OCI-LY7 (cell line): ENCODE results near the gene SUV39H1. TPM values are rescaled to one million over a fixed set of nuclear protein-coding genes. Genes with fewer than 3 reads are reported as not detected.
"Not testable (repeated sequence)": the region's sequence is repeated elsewhere in the genome, so short reads cannot be mapped to it uniquely, and the experiment has no call there.

Source experiments
- BruUV-seq: library from RNA; stranded (reverse); fragments of 400-500 nt; replicated peaks from 2 replicates; lab custom pipeline; 2021; lab: Mats Ljungman, UMichigan
- CTCF ChIA-PET: fragments of 300-600 bp; sonication (Branson Sonifier 250); formaldehyde crosslinking; loops from one replicate; lab custom pipeline; 2022; ENCODE audit warnings: antibody characterized with exemption; ENCODE audit not compliant: unreplicated experiment; lab: Charles Lee
- POLR2A ChIA-PET: fragments of 300-600 bp; sonication (Branson Sonifier 250); formaldehyde crosslinking; loops from one replicate; lab custom pipeline; 2022; ENCODE audit warnings: antibody characterized with exemption; lab: Charles Lee
- DNase-seq: peaks from one replicate; pipeline ENCODE4 v3.0.0-alpha.2; 2015; ENCODE audit warnings: low spot score
- H2AFZ ChIP-seq: fragments of 200-600 bp; sonication (generic), shearing (Covaris generic); 2 replicates; pipeline ENCODE4 v1.6.1; 2014; ENCODE audit warnings: mild to moderate bottlenecking, antibody characterized with exemption, low read length, moderate library complexity
- H3K27ac ChIP-seq: fragments of 200-600 bp; sonication (generic); 2 replicates; pipeline ENCODE4 v1.5.1; 2014; ENCODE audit warnings: mixed run types, low read depth, mild to moderate bottlenecking, moderate library complexity, low read length, inconsistent platforms; ENCODE audit not compliant: poor library complexity, severe bottlenecking
- H3K36me3 ChIP-seq: fragments of 200-600 bp; sonication (generic); 2 replicates; pipeline ENCODE4 v1.6.1; 2014; ENCODE audit warnings: mild to moderate bottlenecking, antibody characterized with exemption, low read length, moderate library complexity, mixed read lengths; ENCODE audit not compliant: insufficient read depth
- H3K4me1 ChIP-seq: fragments of 200-600 bp; sonication (generic); 2 replicates; pipeline ENCODE4 v1.5.1; 2014; ENCODE audit warnings: mild to moderate bottlenecking, low read length; ENCODE audit not compliant: insufficient read depth, poor library complexity, severe bottlenecking
- H3K4me2 ChIP-seq: fragments of 200-600 bp; sonication (generic); 2 replicates; pipeline ENCODE4 v1.6.1; 2014; ENCODE audit warnings: mild to moderate bottlenecking, low read length
- H3K4me3 ChIP-seq: fragments of 200-600 bp; sonication (generic); 2 replicates; pipeline ENCODE4 v1.5.1; 2014; ENCODE audit warnings: mild to moderate bottlenecking, low read depth, low read length; ENCODE audit not compliant: poor library complexity, severe bottlenecking
- H3K79me2 ChIP-seq: fragments of 200-600 bp; sonication (generic); 2 replicates; pipeline ENCODE4 v1.6.1; 2016; ENCODE audit warnings: low read depth, mild to moderate bottlenecking, low read length, moderate library complexity, mixed read lengths; ENCODE audit not compliant: insufficient read depth
- H3K9me2 ChIP-seq: fragments of 200-600 bp; sonication (generic); 2 replicates; pipeline ENCODE4 v1.6.1; 2016; ENCODE audit warnings: mild to moderate bottlenecking, low read length, mixed read lengths; ENCODE audit not compliant: insufficient read depth
- H3K9me3 ChIP-seq: fragments of 200-600 bp; sonication (generic); 2 replicates; pipeline ENCODE4 v1.6.1; 2014; ENCODE audit warnings: mild to moderate bottlenecking, mixed run types, low read length, mixed read lengths
- H4K20me1 ChIP-seq: fragments of 200-600 bp; sonication (generic); 2 replicates; pipeline ENCODE4 v1.6.1; 2014; ENCODE audit warnings: mild to moderate bottlenecking, antibody characterized with exemption, low read length, moderate library complexity, mixed read lengths; ENCODE audit not compliant: insufficient read depth
- CTCF ChIP-seq: fragments of 200-600 bp; sonication (generic); conservative IDR thresholded peaks from 2 replicates; pipeline ENCODE4 v1.5.1; 2014; ENCODE audit warnings: mild to moderate bottlenecking, antibody characterized with exemption, low read length, moderate library complexity, mixed read lengths
- EZH2phosphoT487 ChIP-seq: fragments of 200-600 bp; sonication (generic); IDR thresholded peaks from 2 replicates; pipeline ENCODE4 v1.6.1; 2018; ENCODE audit warnings: low read depth, borderline replicate concordance, mild to moderate bottlenecking, mixed run types, antibody characterized with exemption, low read length, moderate library complexity, mixed read lengths
- intact Hi-C: fragments of 100-400 bp; cut with micrococcal nuclease; formaldehyde crosslinking; loops from one replicate; pipeline ENCODE4 v1.10.0; 2022; ENCODE audit not compliant: unreplicated experiment
- total RNA-seq, 2 experiments: library from RNA; depleted of rRNA in 1 of 2; stranded (reverse); fragments of >200 nt in 1 of 2; shearing (Covaris generic) in 1 of 2; gene quantifications; 2 replicates each; pipeline ENCODE4 v1.2.3, GENCODE V29; 2014 to 2022

SUV39H1 gene
- total RNA-seq, 2 experiments from 2014 or later, result 27.0 to 34.2 TPM

GRCh38 chrX:48666649-48667048, 29.9 kb upstream of the SUV39H1 start:
- no peaks in the 10 kb centered on the region for H3K9me3 ChIP-seq
- DNase-seq, result no peak
- H3K4me1 ChIP-seq, result peaks cover 47% of the 10 kb centered on the region
- H3K36me3 ChIP-seq, result no peaks in the 10 kb centered on the region; the same call in 1 of the 2 replicates
- no peak overlapping the region for H3K4me3 ChIP-seq
- POLR2A ChIA-PET, result interaction anchor here (0.7 kb wide), 1 partner anchor 95 kb away, joined by 7 read pairs; no protein-coding TSS in a partner anchor
- TF ChIP-seq EZH2phosphoT487 (no peak), CTCF (no peak)
- H3K4me2 ChIP-seq, result no peak overlapping the region
- H4K20me1 ChIP-seq, result no peaks in the 10 kb centered on the region
- CTCF ChIA-PET, result no interaction called here
- no peak overlapping the region for H2AFZ ChIP-seq
- BruUV-seq, result no TSS peak
- H3K27ac ChIP-seq, result no peak overlapping the region
- H3K9me2 ChIP-seq, result no peaks in the 10 kb centered on the region
- H3K79me2 ChIP-seq, result no peaks in the 10 kb centered on the region
- intact Hi-C loops, result no loop called here

- Histone ChIP-seq H3K4me3 (no peak overlapping the region), H3K9me2 (no peaks in the 10 kb centered on the region), H3K9me3 (no peaks in the 10 kb centered on the region), H3K36me3 (no peaks in the 10 kb centered on the region; the same call in 1 of the 2 replicates), H3K79me2 (no peaks in the 10 kb centered on the region), H4K20me1 (no peaks in the 10 kb centered on the region), H3K4me2 (no peak overlapping the region), H3K4me1 (peaks cover 52% of the 10 kb centered on the region), H2AFZ (peak overlapping the region; percentile 25; the same call in 1 of the 2 replicates), H3K27ac (no peak overlapping the region)
- ChIA-PET POLR2A (no interaction called here), CTCF (no interaction called here)
- intact Hi-C loops, result no loop called here
- TF ChIP-seq EZH2phosphoT487, result no peak
- no peak for TF ChIP-seq CTCF
- BruUV-seq, result no TSS peak
- DNase-seq, result no peak
These were observed 29.0 kb upstream of the SUV39H1 start for GRCh38 chrX:48667509-48667908.

GRCh38 chrX:48668187-48668586, 28.3 kb upstream of the SUV39H1 start:
- H2AFZ ChIP-seq, H3K27ac ChIP-seq, DNase-seq, intact Hi-C loops, H3K9me3 ChIP-seq, CTCF ChIA-PET, H3K9me2 ChIP-seq, H4K20me1 ChIP-seq, H3K79me2 ChIP-seq, BruUV-seq, H3K36me3 ChIP-seq, H3K4me3 ChIP-seq, H3K4me2 ChIP-seq: not testable (repeated sequence)
- H3K4me1 ChIP-seq, result peaks cover 52% of the 10 kb centered on the region
- POLR2A ChIA-PET, result interaction anchor here (0.9 kb wide), 1 partner anchor 15 kb away, joined by 3 read pairs; the partner anchor contains the start of gene WAS
